Upper lobe of left lung (tissue), 6 donors: Measurements from ENCODE around the gene HCLS1. TPM values are rescaled to one million over a fixed set of nuclear protein-coding genes. Genes with fewer than 3 reads are reported as not detected.
"Not testable (repeated sequence)": the region's sequence is repeated elsewhere in the genome, so short reads cannot be mapped to it uniquely, and the experiment has no call there.

Experiments
- ATAC-seq, 2 donors: fragments of 200-7000 bp; cut with Tn5 transposase; one replicate each; pipeline ENCODE4 v1.9.1; 2022; ENCODE audit warnings: mild to moderate bottlenecking in 2 of 2, moderate library complexity in 2 of 2; ENCODE audit not compliant: low FRiP score in 2 of 2
- DNase-seq, 2 donors: peaks; one replicate each; pipeline ENCODE4 v3.0.0-alpha.2; 2019 to 2020
- H3K27ac ChIP-seq, 4 donors: fragments of 200-600 bp; sonication (generic); one replicate each; pipeline ENCODE4 v1.5.1; 2016 to 2019
- H3K27me3 ChIP-seq, 4 donors: fragments of 200-600 bp; sonication (generic); one replicate each; pipeline ENCODE4 v1.5.1; 2017 to 2019
- H3K36me3 ChIP-seq, 4 donors: fragments of 200-600 bp; sonication (generic); one replicate each; pipeline ENCODE4 v1.5.1; 2016 to 2019
- H3K4me1 ChIP-seq, 4 donors: fragments of 200-600 bp; sonication (generic); one replicate each; pipeline ENCODE4 v1.5.1; 2018 to 2019
- H3K4me3 ChIP-seq, 4 donors: fragments of 200-600 bp; sonication (generic); one replicate each; pipeline ENCODE4 v1.5.1; 2017 to 2019; ENCODE audit warnings: mild to moderate bottlenecking in 2 of 4, moderate library complexity in 1 of 4
- H3K9me3 ChIP-seq, 4 donors: fragments of 200-600 bp; sonication (generic); one replicate each; pipeline ENCODE4 v1.5.1; 2018 to 2019
- CTCF ChIP-seq, 6 experiments: fragments of 450-650 bp in 4 of 6; fragments of 200-600 bp in 2 of 6; sonication (generic) in 2 of 6; IDR thresholded peaks; one replicate each; pipeline ENCODE4 v1.5.1; 2016 to 2019; ENCODE audit warnings: antibody characterized with exemption in 6 of 6
- EP300 ChIP-seq, 4 donors: sonication (generic); formaldehyde crosslinking; IDR thresholded peaks; one replicate each; pipeline ENCODE4 v1.5.1; 2017; ENCODE audit warnings: antibody characterized with exemption in 4 of 4, control low read depth in 2 of 4
- POLR2A ChIP-seq, 4 donors: fragments of 450-650 bp; IDR thresholded peaks; one replicate each; pipeline ENCODE4 v1.5.1; 2016 to 2017; ENCODE audit warnings: antibody characterized with exemption in 4 of 4, mild to moderate bottlenecking in 2 of 4
- POLR2AphosphoS5 ChIP-seq, 2 donors: sonication (generic); formaldehyde crosslinking; IDR thresholded peaks; one replicate each; pipeline ENCODE4 v1.5.1; 2017; ENCODE audit warnings: antibody characterized with exemption in 2 of 2
- WGBS, 2 donors: methylation state at CpG; one replicate each; pipeline ENCODE4 v1.1.5; 2017 to 2018; 5-methylcytosine and 5-hydroxymethylcytosine counted together
- total RNA-seq, 6 donors: library from RNA; depleted of rRNA in 4 of 6; stranded (reverse); fragments of >200 nt in 4 of 6; gene quantifications; one replicate each; pipeline versions ENCODE4 v1.1.0 to v1.2.1, GENCODE V29; 2016 to 2021
- donor health status: DM: no; HTN: no; CAD: no; lungs with moderate emphysema.
- donor health status: DM: no; HTN: yes; CAD: no; lungs with severe emphysema.

Gene HCLS1
- total RNA-seq, 6 donors from 2014 or later = 71.7 to 234 (median 110) TPM

DNA sequence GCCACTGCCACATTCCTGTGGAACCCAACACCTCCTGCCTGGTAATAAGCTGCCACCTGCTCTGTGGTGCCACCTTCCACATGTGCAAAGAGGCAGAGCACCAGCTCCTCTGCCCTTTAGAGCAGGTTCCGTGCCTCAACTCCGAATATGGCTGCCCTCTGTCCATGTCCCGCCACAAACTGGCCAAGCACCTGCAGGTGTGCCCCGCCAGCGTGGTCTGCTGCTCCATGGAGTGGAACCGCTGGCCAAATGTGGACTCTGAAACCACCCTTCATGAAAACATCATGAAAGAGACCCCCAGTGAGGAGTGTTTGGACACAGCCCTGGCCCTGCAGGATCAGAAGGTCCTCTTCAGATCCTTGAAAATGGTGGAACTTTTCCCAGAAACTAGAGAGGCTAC lies 39.2 kb downstream of the HCLS1 start:
- Histone ChIP-seq H3K4me3 (no peak overlapping the region), H3K27ac (no peak overlapping the region), H3K4me1 (no peaks in the 10 kb centered on the region), H3K36me3 (no peaks in the 10 kb centered on the region), H3K27me3 (no peaks in the 10 kb centered on the region), H3K9me3 (no peaks in the 10 kb centered on the region)
- 94 to 100% methylated on average over 5 to 6 of the region's 6 CpGs for WGBS, 2 donors
- TF ChIP-seq POLR2AphosphoS5 (IDR thresholded peaks at IDR 0.05) = no peak
- no peak for TF ChIP-seq POLR2A (IDR thresholded peaks at IDR 0.05)
- no peak for TF ChIP-seq EP300 (IDR thresholded peaks at IDR 0.05)
- TF ChIP-seq CTCF (IDR thresholded peaks at IDR 0.05) = no peak
- peak in 1 of 2 donors; percentile 47 for DNase-seq
- no peak for ATAC-seq

GRCh38 chr3:121619691-121620090 lies 41.0 kb downstream of the HCLS1 start:
- no peaks in the 10 kb centered on the region for H3K9me3 ChIP-seq
- no peak overlapping the region for H3K27ac ChIP-seq
- no peak overlapping the region for H3K4me3 ChIP-seq
- WGBS, 2 donors = 94% methylated on average over 2 of the region's 2 CpGs
- no peaks in the 10 kb centered on the region for H3K4me1 ChIP-seq
- ATAC-seq = no peak
- DNase-seq = no peak
- TF ChIP-seq EP300 (IDR thresholded peaks at IDR 0.05) = no peak
- no peak for TF ChIP-seq CTCF (IDR thresholded peaks at IDR 0.05)
- no peak for TF ChIP-seq POLR2AphosphoS5 (IDR thresholded peaks at IDR 0.05)
- no peak for TF ChIP-seq POLR2A (IDR thresholded peaks at IDR 0.05)
- no peaks in the 10 kb centered on the region for H3K27me3 ChIP-seq
- no peaks in the 10 kb centered on the region for H3K36me3 ChIP-seq

GRCh38 chr3:121606106-121606505 lies 54.6 kb downstream of the HCLS1 start:
- no peak for ATAC-seq
- Histone ChIP-seq H3K4me1 (no peaks in the 10 kb centered on the region), H3K27me3 (no peaks in the 10 kb centered on the region), H3K4me3 (no peak overlapping the region), H3K27ac (no peak overlapping the region), H3K9me3 (no peaks in the 10 kb centered on the region), H3K36me3 (no peaks in the 10 kb centered on the region)
- no peak for DNase-seq
- 92 to 93% methylated on average over 4 of the region's 4 CpGs for WGBS, 2 donors
- TF ChIP-seq EP300 (IDR thresholded peaks at IDR 0.05) (no peak), CTCF (IDR thresholded peaks at IDR 0.05) (no peak), POLR2AphosphoS5 (IDR thresholded peaks at IDR 0.05) (no peak)

GRCh38 chr3:121604759-121605158 lies 55.9 kb downstream of the HCLS1 start:
- Histone ChIP-seq H3K9me3 (no peaks in the 10 kb centered on the region), H3K36me3 (no peaks in the 10 kb centered on the region), H3K4me3 (no peak overlapping the region), H3K4me1 (no peaks in the 10 kb centered on the region), H3K27ac (no peak overlapping the region), H3K27me3 (no peaks in the 10 kb centered on the region)
- TF ChIP-seq EP300 (IDR thresholded peaks at IDR 0.05) = no peak
- no peak for TF ChIP-seq CTCF (IDR thresholded peaks at IDR 0.05)
- no peak for TF ChIP-seq POLR2AphosphoS5 (IDR thresholded peaks at IDR 0.05)
- TF ChIP-seq POLR2A (IDR thresholded peaks at IDR 0.05) = no peak
- ATAC-seq (no peak), DNase-seq (no peak)
- WGBS, 2 donors = 84 to 91% methylated on average over 2 of the region's 2 CpGs

GRCh38 chr3:121601212-121601812 lies 59.4 kb downstream of the HCLS1 start:
- H3K9me3 ChIP-seq = no peaks in the 10 kb centered on the region
- no peak for DNase-seq
- TF ChIP-seq CTCF (IDR thresholded peaks at IDR 0.05) (no peak), POLR2AphosphoS5 (IDR thresholded peaks at IDR 0.05) (no peak), EP300 (IDR thresholded peaks at IDR 0.05) (no peak), POLR2A (IDR thresholded peaks at IDR 0.05) (no peak)
- 17 to 27% methylated on average over 4 of the region's 4 CpGs for WGBS, 2 donors
- no peaks in the 10 kb centered on the region for H3K27me3 ChIP-seq
- H3K4me1 ChIP-seq = no peaks in the 10 kb centered on the region
- no peak overlapping the region for H3K4me3 ChIP-seq
- H3K27ac ChIP-seq = no peak overlapping the region
- H3K36me3 ChIP-seq = no peaks in the 10 kb centered on the region
- no peak for ATAC-seq

- not testable (repeated sequence) for H3K4me3 ChIP-seq, H3K4me1 ChIP-seq, H3K27me3 ChIP-seq, H3K36me3 ChIP-seq, H3K27ac ChIP-seq, H3K9me3 ChIP-seq, DNase-seq, ATAC-seq
- 91 to 92% methylated on average over 2 of the region's 2 CpGs for WGBS, 2 donors
Observed at GRCh38 chr3:121599900-121600299, 60.8 kb downstream of the HCLS1 start.
